HepG2 (cell line): ENCODE results near the gene POU5F1. TPM values are rescaled to one million over a fixed set of nuclear protein-coding genes. Genes with fewer than 3 reads are reported as not detected.
A peak's percentile ranks its signal among the peaks of the same experiment; 100 is the strongest.

Source experiments
- GATAD1 ChIP-seq: IDR thresholded peaks from 2 replicates; pipeline ENCODE4 v1.6.1; 2016; ENCODE audit warnings: missing genetic modification reagents, missing compliant biosample characterization
- KMT2A ChIP-seq: sonication (generic); formaldehyde crosslinking; IDR thresholded peaks from 2 replicates; pipeline ENCODE4 v1.4.0; 2020; ENCODE audit warnings: missing genetic modification reagents
- NCOA1 ChIP-seq: sonication (generic); formaldehyde crosslinking; IDR thresholded peaks from 2 replicates; pipeline ENCODE4 v1.9.0; 2021; ENCODE audit warnings: missing genetic modification reagents
- ZNF232 ChIP-seq: sonication (generic); formaldehyde crosslinking; IDR thresholded peaks from 2 replicates; pipeline ENCODE4 v1.4.0; 2020; ENCODE audit warnings: missing genetic modification reagents, borderline replicate concordance
- ZNF235 ChIP-seq: sonication (generic); formaldehyde crosslinking; IDR thresholded peaks from 2 replicates; pipeline ENCODE4 v1.8.1; 2023; ENCODE audit warnings: mild to moderate bottlenecking, missing genetic modification reagents, borderline replicate concordance
- ZNF598 ChIP-seq: sonication (generic); formaldehyde crosslinking; IDR thresholded peaks from 2 replicates; pipeline ENCODE4 v1.5.1; 2020; ENCODE audit warnings: mild to moderate bottlenecking, missing genetic modification reagents, borderline replicate concordance
- ZSCAN29 ChIP-seq: sonication (generic); formaldehyde crosslinking; conservative IDR thresholded peaks from 2 replicates; pipeline ENCODE4 v1.4.0; 2020; ENCODE audit warnings: mild to moderate bottlenecking, missing genetic modification reagents
- polyA plus RNA-seq, 8 experiments: library from polyadenylated mRNA; depleted of rRNA in 3 of 8; stranded (reverse) in 7 of 8; unstranded in 1 of 8; fragments of >200 nt; fragmentation: Illumina TruSeq in 4 of 8; extraction: Trizol in 4 of 8; gene quantifications; 2 replicates each; pipeline versions ENCODE4 v1.2.1 to v1.2.3, GENCODE V29; 2011 to 2016; ENCODE audit warnings: low read depth in 4 of 8, missing spikeins in 1 of 8, mixed read lengths in 1 of 8; ENCODE audit not compliant: insufficient read depth in 1 of 8
- total RNA-seq, 5 experiments: library from RNA; depleted of rRNA; stranded (reverse); fragments of >200 nt; fragmentation: Illumina TruSeq; extraction: Trizol; gene quantifications; 2 replicates each; pipeline ENCODE4 v1.2.3, GENCODE V29; 2016; ENCODE audit warnings: low read depth in 1 of 5
- TF ChIP-seq, protein P1 (sequence below): IDR thresholded peaks from 2 replicates; pipeline ENCODE4 v1.6.1; 2016; ENCODE audit warnings: mild to moderate bottlenecking
- TF ChIP-seq, protein P2 (sequence below), 2 experiments: sonication (generic) in 1 of 2; formaldehyde crosslinking in 1 of 2; IDR thresholded peaks; 2 replicates each; pipeline versions ENCODE4 v1.4.0 to v1.6.1; 2018 to 2020; ENCODE audit warnings: missing genetic modification reagents in 2 of 2, borderline replicate concordance in 1 of 2, low read depth in 1 of 2, mild to moderate bottlenecking in 1 of 2, missing biosample characterization in 1 of 2
- TF ChIP-seq, protein P3 (sequence below): sonication (generic); formaldehyde crosslinking; IDR thresholded peaks from 2 replicates; pipeline ENCODE4 v1.4.0; 2020; ENCODE audit warnings: mild to moderate bottlenecking, low read depth, missing genetic modification reagents
- TF ChIP-seq, protein P4 (sequence below): fragments of 450-650 bp; IDR thresholded peaks from 2 replicates; pipeline ENCODE4 v1.6.1; 2017
- TF ChIP-seq, protein P5 (sequence below): sonication (generic); formaldehyde crosslinking; IDR thresholded peaks from 2 replicates; pipeline ENCODE4 v1.5.0; 2020; ENCODE audit warnings: mild to moderate bottlenecking, missing genetic modification reagents
- TF ChIP-seq, protein P6 (sequence below): sonication (generic); formaldehyde crosslinking; IDR thresholded peaks from 2 replicates; pipeline ENCODE4 v1.8.0; 2022; ENCODE audit warnings: missing genetic modification reagents, mild to moderate bottlenecking, borderline replicate concordance
- TF ChIP-seq, protein P7 (sequence below): sonication (generic); formaldehyde crosslinking; conservative IDR thresholded peaks from 2 replicates; pipeline ENCODE4 v1.8.0; 2022; ENCODE audit warnings: mild to moderate bottlenecking, moderate library complexity, missing genetic modification reagents

Gene POU5F1
- total and polyA plus RNA-seq, 2 of the 13 experiments (the other 11 are each of a cell fraction or from before 2014, with no cell fraction given), result 2.5 to 7.2 TPM

DNA sequence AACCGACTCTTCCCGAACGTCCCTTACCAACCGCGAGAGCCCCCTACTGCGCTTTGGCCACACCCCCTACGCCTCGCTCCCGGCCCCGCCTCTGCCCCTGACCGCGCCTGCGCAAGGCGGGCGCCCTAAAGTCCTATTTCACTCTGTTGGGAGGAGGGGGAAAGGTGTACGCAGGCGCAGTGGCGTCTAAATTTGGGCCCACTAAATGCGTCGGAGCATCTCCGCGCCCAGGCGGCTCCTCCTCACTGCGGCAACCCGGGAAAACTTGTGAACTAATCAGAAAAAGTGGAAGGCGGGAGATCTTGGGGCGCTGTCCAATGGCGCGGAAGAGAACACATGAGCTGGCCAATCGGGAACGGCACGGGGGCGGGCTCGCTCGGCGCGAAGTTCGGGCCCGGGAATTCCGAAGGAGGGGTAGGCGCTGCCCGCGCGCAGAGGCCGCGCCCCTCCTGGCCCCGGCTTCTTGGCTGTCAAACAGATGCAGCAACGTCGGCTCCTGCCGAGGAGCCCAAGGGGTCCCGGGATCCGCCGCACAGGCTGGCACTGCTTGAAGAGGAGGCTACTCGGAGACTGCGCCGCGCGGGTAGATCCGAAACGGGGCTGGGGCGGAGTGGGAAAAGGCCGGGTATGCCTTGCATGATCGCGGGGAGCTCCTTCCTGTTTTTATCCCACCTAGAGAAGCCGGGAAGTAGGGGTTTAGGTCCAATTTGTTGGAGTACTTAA is 12.2 kb downstream of the POU5F1 start, which contains the start of gene TCF19 (continued):
- TF ChIP-seq, protein P1, sequence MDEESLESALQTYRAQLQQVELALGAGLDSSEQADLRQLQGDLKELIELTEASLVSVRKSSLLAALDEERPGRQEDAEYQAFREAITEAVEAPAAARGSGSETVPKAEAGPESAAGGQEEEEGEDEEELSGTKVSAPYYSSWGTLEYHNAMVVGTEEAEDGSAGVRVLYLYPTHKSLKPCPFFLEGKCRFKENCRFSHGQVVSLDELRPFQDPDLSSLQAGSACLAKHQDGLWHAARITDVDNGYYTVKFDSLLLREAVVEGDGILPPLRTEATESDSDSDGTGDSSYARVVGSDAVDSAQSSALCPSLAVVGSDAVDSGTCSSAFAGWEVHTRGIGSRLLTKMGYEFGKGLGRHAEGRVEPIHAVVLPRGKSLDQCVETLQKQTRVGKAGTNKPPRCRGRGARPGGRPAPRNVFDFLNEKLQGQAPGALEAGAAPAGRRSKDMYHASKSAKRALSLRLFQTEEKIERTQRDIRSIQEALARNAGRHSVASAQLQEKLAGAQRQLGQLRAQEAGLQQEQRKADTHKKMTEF (CRISPR knock-in tag), result peak; percentile 39; the same call in 1 of the 2 replicates
- TF ChIP-seq, protein P2, sequence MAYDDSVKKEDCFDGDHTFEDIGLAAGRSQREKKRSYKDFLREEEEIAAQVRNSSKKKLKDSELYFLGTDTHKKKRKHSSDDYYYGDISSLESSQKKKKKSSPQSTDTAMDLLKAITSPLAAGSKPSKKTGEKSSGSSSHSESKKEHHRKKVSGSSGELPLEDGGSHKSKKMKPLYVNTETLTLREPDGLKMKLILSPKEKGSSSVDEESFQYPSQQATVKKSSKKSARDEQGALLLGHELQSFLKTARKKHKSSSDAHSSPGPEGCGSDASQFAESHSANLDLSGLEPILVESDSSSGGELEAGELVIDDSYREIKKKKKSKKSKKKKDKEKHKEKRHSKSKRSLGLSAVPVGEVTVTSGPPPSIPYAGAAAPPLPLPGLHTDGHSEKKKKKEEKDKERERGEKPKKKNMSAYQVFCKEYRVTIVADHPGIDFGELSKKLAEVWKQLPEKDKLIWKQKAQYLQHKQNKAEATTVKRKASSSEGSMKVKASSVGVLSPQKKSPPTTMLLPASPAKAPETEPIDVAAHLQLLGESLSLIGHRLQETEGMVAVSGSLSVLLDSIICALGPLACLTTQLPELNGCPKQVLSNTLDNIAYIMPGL (CRISPR knock-in tag; IDR thresholded peaks at IDR 0.05; ENCODE audit: borderline replicate concordance in 1 of 2, low read depth in 1 of 2), result peak in 1 of 2 experiments; percentile 40; a peak in 1 of 4 replicates
- TF ChIP-seq ZSCAN29 (CRISPR knock-in tag), result peak; percentile 87
- TF ChIP-seq ZNF598 (CRISPR knock-in tag), result peak; percentile 76; the same call in 1 of the 2 replicates
- TF ChIP-seq, protein P3, sequence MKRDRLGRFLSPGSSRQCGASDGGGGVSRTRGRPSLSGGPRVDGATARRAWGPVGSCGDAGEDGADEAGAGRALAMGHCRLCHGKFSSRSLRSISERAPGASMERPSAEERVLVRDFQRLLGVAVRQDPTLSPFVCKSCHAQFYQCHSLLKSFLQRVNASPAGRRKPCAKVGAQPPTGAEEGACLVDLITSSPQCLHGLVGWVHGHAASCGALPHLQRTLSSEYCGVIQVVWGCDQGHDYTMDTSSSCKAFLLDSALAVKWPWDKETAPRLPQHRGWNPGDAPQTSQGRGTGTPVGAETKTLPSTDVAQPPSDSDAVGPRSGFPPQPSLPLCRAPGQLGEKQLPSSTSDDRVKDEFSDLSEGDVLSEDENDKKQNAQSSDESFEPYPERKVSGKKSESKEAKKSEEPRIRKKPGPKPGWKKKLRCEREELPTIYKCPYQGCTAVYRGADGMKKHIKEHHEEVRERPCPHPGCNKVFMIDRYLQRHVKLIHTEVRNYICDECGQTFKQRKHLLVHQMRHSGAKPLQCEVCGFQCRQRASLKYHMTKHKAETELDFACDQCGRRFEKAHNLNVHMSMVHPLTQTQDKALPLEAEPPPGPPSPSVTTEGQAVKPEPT, result peak; percentile 88; the same call in 1 of the 2 replicates
- TF ChIP-seq GATAD1, result peak; percentile 68
- TF ChIP-seq, protein P4, sequence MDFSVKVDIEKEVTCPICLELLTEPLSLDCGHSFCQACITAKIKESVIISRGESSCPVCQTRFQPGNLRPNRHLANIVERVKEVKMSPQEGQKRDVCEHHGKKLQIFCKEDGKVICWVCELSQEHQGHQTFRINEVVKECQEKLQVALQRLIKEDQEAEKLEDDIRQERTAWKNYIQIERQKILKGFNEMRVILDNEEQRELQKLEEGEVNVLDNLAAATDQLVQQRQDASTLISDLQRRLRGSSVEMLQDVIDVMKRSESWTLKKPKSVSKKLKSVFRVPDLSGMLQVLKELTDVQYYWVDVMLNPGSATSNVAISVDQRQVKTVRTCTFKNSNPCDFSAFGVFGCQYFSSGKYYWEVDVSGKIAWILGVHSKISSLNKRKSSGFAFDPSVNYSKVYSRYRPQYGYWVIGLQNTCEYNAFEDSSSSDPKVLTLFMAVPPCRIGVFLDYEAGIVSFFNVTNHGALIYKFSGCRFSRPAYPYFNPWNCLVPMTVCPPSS, result no peak
- TF ChIP-seq, protein P5, sequence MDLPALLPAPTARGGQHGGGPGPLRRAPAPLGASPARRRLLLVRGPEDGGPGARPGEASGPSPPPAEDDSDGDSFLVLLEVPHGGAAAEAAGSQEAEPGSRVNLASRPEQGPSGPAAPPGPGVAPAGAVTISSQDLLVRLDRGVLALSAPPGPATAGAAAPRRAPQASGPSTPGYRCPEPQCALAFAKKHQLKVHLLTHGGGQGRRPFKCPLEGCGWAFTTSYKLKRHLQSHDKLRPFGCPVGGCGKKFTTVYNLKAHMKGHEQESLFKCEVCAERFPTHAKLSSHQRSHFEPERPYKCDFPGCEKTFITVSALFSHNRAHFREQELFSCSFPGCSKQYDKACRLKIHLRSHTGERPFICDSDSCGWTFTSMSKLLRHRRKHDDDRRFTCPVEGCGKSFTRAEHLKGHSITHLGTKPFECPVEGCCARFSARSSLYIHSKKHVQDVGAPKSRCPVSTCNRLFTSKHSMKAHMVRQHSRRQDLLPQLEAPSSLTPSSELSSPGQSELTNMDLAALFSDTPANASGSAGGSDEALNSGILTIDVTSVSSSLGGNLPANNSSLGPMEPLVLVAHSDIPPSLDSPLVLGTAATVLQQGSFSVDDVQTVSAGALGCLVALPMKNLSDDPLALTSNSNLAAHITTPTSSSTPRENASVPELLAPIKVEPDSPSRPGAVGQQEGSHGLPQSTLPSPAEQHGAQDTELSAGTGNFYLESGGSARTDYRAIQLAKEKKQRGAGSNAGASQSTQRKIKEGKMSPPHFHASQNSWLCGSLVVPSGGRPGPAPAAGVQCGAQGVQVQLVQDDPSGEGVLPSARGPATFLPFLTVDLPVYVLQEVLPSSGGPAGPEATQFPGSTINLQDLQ (CRISPR knock-in tag), result 0 out of 2 replicates have a peak, but pooled peaks have one; percentile 51
- TF ChIP-seq, protein P6, sequence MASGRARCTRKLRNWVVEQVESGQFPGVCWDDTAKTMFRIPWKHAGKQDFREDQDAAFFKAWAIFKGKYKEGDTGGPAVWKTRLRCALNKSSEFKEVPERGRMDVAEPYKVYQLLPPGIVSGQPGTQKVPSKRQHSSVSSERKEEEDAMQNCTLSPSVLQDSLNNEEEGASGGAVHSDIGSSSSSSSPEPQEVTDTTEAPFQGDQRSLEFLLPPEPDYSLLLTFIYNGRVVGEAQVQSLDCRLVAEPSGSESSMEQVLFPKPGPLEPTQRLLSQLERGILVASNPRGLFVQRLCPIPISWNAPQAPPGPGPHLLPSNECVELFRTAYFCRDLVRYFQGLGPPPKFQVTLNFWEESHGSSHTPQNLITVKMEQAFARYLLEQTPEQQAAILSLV (CRISPR knock-in tag), result peak; percentile 30; the same call in 1 of the 2 replicates
- no peak for TF ChIP-seq ZNF232 (CRISPR knock-in tag)
- no peak for TF ChIP-seq ZNF235 (CRISPR knock-in tag)
- TF ChIP-seq, protein P7, sequence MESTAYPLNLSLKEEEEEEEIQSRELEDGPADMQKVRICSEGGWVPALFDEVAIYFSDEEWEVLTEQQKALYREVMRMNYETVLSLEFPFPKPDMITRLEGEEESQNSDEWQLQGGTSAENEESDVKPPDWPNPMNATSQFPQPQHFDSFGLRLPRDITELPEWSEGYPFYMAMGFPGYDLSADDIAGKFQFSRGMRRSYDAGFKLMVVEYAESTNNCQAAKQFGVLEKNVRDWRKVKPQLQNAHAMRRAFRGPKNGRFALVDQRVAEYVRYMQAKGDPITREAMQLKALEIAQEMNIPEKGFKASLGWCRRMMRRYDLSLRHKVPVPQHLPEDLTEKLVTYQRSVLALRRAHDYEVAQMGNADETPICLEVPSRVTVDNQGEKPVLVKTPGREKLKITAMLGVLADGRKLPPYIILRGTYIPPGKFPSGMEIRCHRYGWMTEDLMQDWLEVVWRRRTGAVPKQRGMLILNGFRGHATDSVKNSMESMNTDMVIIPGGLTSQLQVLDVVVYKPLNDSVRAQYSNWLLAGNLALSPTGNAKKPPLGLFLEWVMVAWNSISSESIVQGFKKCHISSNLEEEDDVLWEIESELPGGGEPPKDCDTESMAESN (CRISPR knock-in tag), result peak; percentile 89; the same call in 1 of the 2 replicates
- peak; percentile 30; the same call in 1 of the 2 replicates for TF ChIP-seq KMT2A (CRISPR knock-in tag)
- TF ChIP-seq NCOA1 (CRISPR knock-in tag), result 0 out of 2 replicates have a peak, but pooled peaks have one; percentile 28
